CD4-positive, alpha-beta memory T cell (primary cell): ENCODE results near the gene MYL6B. TPM values are rescaled to one million over a fixed set of nuclear protein-coding genes. Genes with fewer than 3 reads are reported as not detected.

ENCODE experiments used
- CTCF ChIA-PET: fragments of 350-600 bp; sonication (Branson Sonifier 250); formaldehyde crosslinking; loops from one replicate; lab custom pipeline; 2021; ENCODE audit warnings: inconsistent platforms; ENCODE audit not compliant: partially characterized antibody; lab: Charles Lee
- POLR2A ChIA-PET: fragments of 350-600 bp; sonication (Branson Sonifier 250); formaldehyde crosslinking; loops from one replicate; lab custom pipeline; 2021; ENCODE audit not compliant: partially characterized antibody; lab: Charles Lee
- DNase-seq, 5 donors: peaks; one replicate each; pipeline versions ENCODE4 v3.0.0 to v3.0.0-alpha.2; 2020 to 2022; ENCODE audit warnings: mixed read lengths in 1 of 5
- H3K27ac ChIP-seq: one replicate; pipeline ENCODE4 v1.7.0; 2013; ENCODE audit warnings: low read depth, low read length
- H3K27me3 ChIP-seq: 2 replicates; pipeline ENCODE4 v1.7.0; 2013; ENCODE audit warnings: mild to moderate bottlenecking, low read length, moderate library complexity; ENCODE audit not compliant: insufficient read depth
- H3K36me3 ChIP-seq: 2 replicates; pipeline ENCODE4 v1.7.0; 2013; ENCODE audit warnings: mild to moderate bottlenecking, low read length, moderate library complexity; ENCODE audit not compliant: insufficient read depth
- H3K4me1 ChIP-seq: 2 replicates; pipeline ENCODE4 v1.7.0; 2013; ENCODE audit warnings: mild to moderate bottlenecking, low read length, moderate library complexity; ENCODE audit not compliant: insufficient read depth
- H3K4me3 ChIP-seq, 2 donors: one replicate each; pipeline ENCODE4 v1.7.0; 2013; ENCODE audit warnings: low read length in 2 of 2, mild to moderate bottlenecking in 1 of 2
- H3K9me3 ChIP-seq, 2 donors: one replicate each; pipeline ENCODE4 v1.7.0; 2013; ENCODE audit warnings: low read length in 2 of 2, control low read depth in 1 of 2; ENCODE audit not compliant: control insufficient read depth in 1 of 2
- H3K27ac Mint-ChIP-seq, 7 donors: one replicate each; pipeline ENCODE4 v1.8.0; 2020 to 2021; ENCODE audit warnings: mixed read lengths in 7 of 7, mild to moderate bottlenecking in 6 of 7, inconsistent platforms in 3 of 7, moderate library complexity in 3 of 7
- H3K27me3 Mint-ChIP-seq, 2 donors: one replicate each; pipeline ENCODE4 v1.8.0; 2020 to 2021; ENCODE audit warnings: mixed read lengths in 2 of 2
- H3K36me3 Mint-ChIP-seq, 2 donors: one replicate each; pipeline ENCODE4 v1.8.0; 2020 to 2021; ENCODE audit warnings: mixed read lengths in 2 of 2, inconsistent platforms in 1 of 2, mild to moderate bottlenecking in 1 of 2
- H3K4me1 Mint-ChIP-seq, 4 donors: one replicate each; pipeline ENCODE4 v1.8.0; 2020 to 2021; ENCODE audit warnings: mixed read lengths in 4 of 4, mild to moderate bottlenecking in 1 of 4
- H3K4me3 Mint-ChIP-seq, 8 donors: one replicate each; pipeline ENCODE4 v1.8.0; 2020 to 2021; ENCODE audit warnings: mixed read lengths in 8 of 8, mild to moderate bottlenecking in 7 of 8, moderate library complexity in 6 of 8, inconsistent platforms in 3 of 8
- H3K9me3 Mint-ChIP-seq, 8 donors: one replicate each; pipeline ENCODE4 v1.8.0; 2020 to 2021; ENCODE audit warnings: mixed read lengths in 8 of 8, mild to moderate bottlenecking in 5 of 8, inconsistent platforms in 3 of 8, moderate library complexity in 1 of 8
- intact Hi-C: fragments of 100-400 bp; cut with micrococcal nuclease; formaldehyde crosslinking; loops from one replicate; pipeline ENCODE4 v1.15.1; 2023
- polyA plus RNA-seq, 2 donors: library from polyadenylated mRNA; unstranded; fragments of 300-500 nt; fragmentation: Illumina TruSeq; gene quantifications; one replicate each; pipeline ENCODE4 v1.2.3, GENCODE V29; 2021
- total RNA-seq, 2 experiments: library from RNA; stranded (reverse); gene quantifications; one replicate each; pipeline ENCODE4 v1.2.3, GENCODE V29; 2021

The MYL6B gene
- total and polyA plus RNA-seq, 4 experiments from 2014 or later = 1.8 to 4.8 (median 3.0) TPM

GRCh38 chr12:56120158-56120846 is 32.1 kb upstream of the MYL6B start:
- Histone ChIP-seq H3K9me3 (no peaks in the 10 kb centered on the region), H3K27me3 (no peaks in the 10 kb centered on the region), H3K4me3 (no peak overlapping the region), H3K27ac (no peak overlapping the region), H3K36me3 (no peaks in the 10 kb centered on the region), H3K4me1 (peaks cover 47% of the 10 kb centered on the region)
- no peaks in the 10 kb centered on the region for H3K9me3 Mint-ChIP-seq
- peak overlapping the region in 3 of 7 donors; percentile 37 to 81 (median 60) for H3K27ac Mint-ChIP-seq
- H3K27me3 Mint-ChIP-seq = no peaks in the 10 kb centered on the region
- POLR2A ChIA-PET = interaction anchor here (0.7 to 7.6 kb wide), 11 partner anchors 8 to 344 kb away, joined by 3 to 324 read pairs (median 55); partner anchors contain the start of genes ANKRD52, ESYT1, MYL6 and PA2G4
- intact Hi-C loops = no loop called here
- H3K36me3 Mint-ChIP-seq = peaks cover 19 to 32% of the 10 kb centered on the region in 2 donors
- CTCF ChIA-PET = interaction anchor here (0.5 to 13.2 kb wide), 27 partner anchors 8 to 1783 kb away, joined by 3 to 264 read pairs (median 9); partner anchors contain the start of genes ANKRD52, CNPY2, COQ10A and ESYT1
- DNase-seq = no peak
- H3K4me3 Mint-ChIP-seq = no peak overlapping the region
- peaks cover 26 to 53% (median 40%) of the 10 kb centered on the region in 4 donors for H3K4me1 Mint-ChIP-seq

GRCh38 chr12:56121204-56121870 is 31.1 kb upstream of the MYL6B start:
- CTCF ChIA-PET = interaction anchor here (3.8 to 13.2 kb wide), 2 partner anchors 38 to 68 kb away, joined by 16 to 264 read pairs; partner anchors contain the start of genes MYL6 and SMARCC2
- H3K27ac Mint-ChIP-seq = peak overlapping the region in 1 of 7 donors; percentile 57
- H3K4me1 Mint-ChIP-seq = peaks cover 30 to 61% (median 44%) of the 10 kb centered on the region in 4 donors

GRCh38 chr12:56122637-56123036 is 29.8 kb upstream of the MYL6B start:
- Mint-ChIP-seq H3K27ac (peak overlapping the region in 5 of 7 donors; percentile 30 to 69 (median 36)), H3K27me3 (no peaks in the 10 kb centered on the region), H3K9me3 (peaks cover 0 to under 1% (median 0%) of the 10 kb centered on the region in 8 donors), H3K4me1 (peaks cover 38 to 61% (median 48%) of the 10 kb centered on the region in 4 donors), H3K4me3 (no peak overlapping the region), H3K36me3 (peaks cover 8 to 16% of the 10 kb centered on the region in 2 donors)
- ChIA-PET POLR2A (interaction anchor here (1.0 to 9.4 kb wide), 4 partner anchors 40 to 148 kb away, joined by 3 to 245 read pairs (median 110); partner anchors contain the start of gene SMARCC2), CTCF (interaction anchor here (1.1 to 13.2 kb wide), 6 partner anchors 21 to 374 kb away, joined by 3 to 264 read pairs (median 4); partner anchors contain the start of genes ANKRD52, RNF41 and SMARCC2)
- Histone ChIP-seq H3K4me3 (no peak overlapping the region), H3K27ac (no peak overlapping the region), H3K9me3 (no peaks in the 10 kb centered on the region), H3K27me3 (no peaks in the 10 kb centered on the region), H3K4me1 (peaks cover 59% of the 10 kb centered on the region), H3K36me3 (no peaks in the 10 kb centered on the region)
- intact Hi-C loops = no loop called here
- no peak for DNase-seq

More at GRCh38 chr12:56121204-56121870, 31.1 kb upstream of the MYL6B start:
- H3K27me3 ChIP-seq = no peaks in the 10 kb centered on the region
- H3K27me3 Mint-ChIP-seq = no peaks in the 10 kb centered on the region
- peaks cover 53% of the 10 kb centered on the region for H3K4me1 ChIP-seq
- peaks cover 19 to 28% of the 10 kb centered on the region in 2 donors for H3K36me3 Mint-ChIP-seq
- no peaks in the 10 kb centered on the region for H3K9me3 Mint-ChIP-seq
- no peaks in the 10 kb centered on the region for H3K9me3 ChIP-seq
- H3K4me3 Mint-ChIP-seq = no peak overlapping the region
- H3K27ac ChIP-seq = no peak overlapping the region
- H3K36me3 ChIP-seq = no peaks in the 10 kb centered on the region
- DNase-seq = no peak
- intact Hi-C loops = no loop called here
- H3K4me3 ChIP-seq = no peak overlapping the region
- POLR2A ChIA-PET = interaction anchor here (1.2 to 7.6 kb wide), 5 partner anchors 30 to 100 kb away, joined by 3 to 218 read pairs (median 85); partner anchors contain the start of genes MYL6, RNF41 and SMARCC2

- H3K27ac ChIP-seq = peak overlapping the region; percentile 73
- Mint-ChIP-seq H3K4me1 (peaks cover 31 to 56% (median 40%) of the 10 kb centered on the region in 4 donors), H3K27me3 (no peaks in the 10 kb centered on the region), H3K36me3 (peaks cover 5 to 23% of the 10 kb centered on the region in 2 donors), H3K9me3 (peaks cover 0 to 2% (median 0%) of the 10 kb centered on the region in 8 donors), H3K27ac (peak overlapping the region; percentile 46 to 89 (median 78)), H3K4me3 (peak overlapping the region in 1 of 8 donors; percentile 12)
- CTCF ChIA-PET = interaction anchor here (0.6 to 13.2 kb wide), 13 partner anchors 9 to 956 kb away, joined by 3 to 264 read pairs (median 3); partner anchors contain the start of genes ANKRD52, PA2G4, RNF41 and SMARCC2
- DNase-seq = no peak
- no peaks in the 10 kb centered on the region for H3K9me3 ChIP-seq
- intact Hi-C loops = no loop called here
- H3K4me3 ChIP-seq = no peak overlapping the region
- H3K27me3 ChIP-seq = no peaks in the 10 kb centered on the region
- POLR2A ChIA-PET = interaction anchor here (0.9 to 9.4 kb wide), 8 partner anchors 20 to 214 kb away, joined by 3 to 245 read pairs (median 6); partner anchors contain the start of genes COQ10A, IL23A, MYL6 and PA2G4
- peaks cover 48% of the 10 kb centered on the region for H3K4me1 ChIP-seq
- no peaks in the 10 kb centered on the region for H3K36me3 ChIP-seq
These were observed 28.3 kb upstream of the MYL6B start for GRCh38 chr12:56124133-56124532.

GRCh38 chr12:56126732-56127239 is 25.6 kb upstream of the MYL6B start:
- peaks cover 62% of the 10 kb centered on the region for H3K4me1 ChIP-seq
- no peak for DNase-seq
- POLR2A ChIA-PET = interaction anchor here (1.0 to 9.4 kb wide), 10 partner anchors 9 to 140 kb away, joined by 3 to 245 read pairs (median 57); partner anchors contain the start of genes ANKRD52, COQ10A, MYL6 and PA2G4
- Mint-ChIP-seq H3K27me3 (no peaks in the 10 kb centered on the region), H3K4me3 (peak overlapping the region in 7 of 8 donors; percentile 96 to 100 (median 97)), H3K36me3 (peaks cover 23 to 37% of the 10 kb centered on the region in 2 donors), H3K4me1 (peaks cover 42 to 75% (median 53%) of the 10 kb centered on the region in 4 donors), H3K27ac (peak overlapping the region; percentile 89 to 99 (median 98)), H3K9me3 (peaks cover 0 to 2% (median 0%) of the 10 kb centered on the region in 8 donors)
- H3K4me3 ChIP-seq = peak overlapping the region; percentile 16 to 36
- CTCF ChIA-PET = interaction anchor here (0.6 to 13.2 kb wide), 17 partner anchors 8 to 388 kb away, joined by 3 to 264 read pairs (median 5); partner anchors contain the start of genes MYL6, MYL6B, RNF41 and SMARCC2
- H3K27me3 ChIP-seq = no peaks in the 10 kb centered on the region
- H3K36me3 ChIP-seq = peaks cover 17% of the 10 kb centered on the region
- peak overlapping the region; percentile 73 for H3K27ac ChIP-seq
- intact Hi-C loops = loop anchor here (1.0 to 5.0 kb wide), 5 partner anchors 8 to 561 kb away; partner anchors contain the start of genes APOF, NABP2, PTGES3 and SMARCC2
- H3K9me3 ChIP-seq = no peaks in the 10 kb centered on the region

- H3K27me3 Mint-ChIP-seq = no peaks in the 10 kb centered on the region
- peak overlapping the region; percentile 89 to 99 (median 98) for H3K27ac Mint-ChIP-seq
- CTCF ChIA-PET = interaction anchor here (0.9 to 13.2 kb wide), 14 partner anchors 8 to 337 kb away, joined by 3 to 264 read pairs (median 8); partner anchors contain the start of genes MYL6, MYL6B, PA2G4 and RPL41
- intact Hi-C loops = loop anchor here (5.0 kb wide), 2 partner anchors 235 to 560 kb away; partner anchors contain the start of genes APOF, PTGES3 and STAT2
- H3K4me1 Mint-ChIP-seq = peaks cover 45 to 82% (median 59%) of the 10 kb centered on the region in 4 donors
- peaks cover 68% of the 10 kb centered on the region for H3K4me1 ChIP-seq
- H3K4me3 Mint-ChIP-seq = peak overlapping the region; percentile 96 to 100 (median 98)
- H3K4me3 ChIP-seq = peak overlapping the region; percentile 36
- H3K9me3 Mint-ChIP-seq = peaks cover 0 to 2% (median 0%) of the 10 kb centered on the region in 8 donors
- no peaks in the 10 kb centered on the region for H3K9me3 ChIP-seq
- H3K36me3 Mint-ChIP-seq = peaks cover 30 to 43% of the 10 kb centered on the region in 2 donors
- POLR2A ChIA-PET = interaction anchor here (0.8 to 9.4 kb wide), 29 partner anchors 10 to 1814 kb away, joined by 3 to 245 read pairs (median 6); partner anchors contain the start of genes ANKRD52, ATP23, CNPY2 and COQ10A
- no peaks in the 10 kb centered on the region for H3K27me3 ChIP-seq
- H3K27ac ChIP-seq = peak overlapping the region; percentile 73
- no peak for DNase-seq
- H3K36me3 ChIP-seq = peaks cover 24% of the 10 kb centered on the region
These were observed 24.9 kb upstream of the MYL6B start for GRCh38 chr12:56127485-56127887.
